SK-N-MC (cell line): ENCODE results near the gene DNAH5.

Experiments used
- EZH2 ChIP-seq: fragments of 200-600 bp; sonication (generic); IDR thresholded peaks from one replicate; pipeline ENCODE4 v1.6.1; 2017; ENCODE audit warnings: antibody characterized with exemption
- FOXP2 ChIP-seq: optimal IDR thresholded peaks from 2 replicates; pipeline ENCODE3; 2011; ENCODE audit warnings: mild to moderate bottlenecking, moderate library complexity; ENCODE audit not compliant: insufficient read depth; ENCODE audit errors: extremely low read length, control extremely low read depth
- POLR2AphosphoS5 ChIP-seq: IDR thresholded peaks from 2 replicates; pipeline ENCODE4 v1.6.1; 2012; ENCODE audit warnings: mild to moderate bottlenecking, low read depth, low read length, borderline replicate concordance

DNA sequence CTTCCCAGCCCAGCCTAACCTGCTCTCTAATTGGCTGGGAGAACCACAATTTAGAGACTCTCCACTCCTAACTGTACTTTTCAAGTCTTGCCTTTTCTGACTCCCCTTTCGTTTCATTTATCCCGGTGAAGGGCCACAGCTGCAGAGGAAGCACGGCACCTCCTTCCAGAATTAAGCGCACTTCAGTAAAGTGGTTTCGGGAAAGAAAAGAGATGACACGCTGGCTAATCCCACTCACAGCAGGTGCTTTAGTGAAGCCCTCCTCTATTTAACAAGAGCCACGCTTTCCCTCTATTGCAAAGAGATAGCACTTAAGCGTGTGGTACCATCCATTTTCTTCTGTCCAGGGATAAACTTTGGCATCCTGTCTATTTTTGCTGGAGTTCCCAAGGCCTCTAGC is 4.8 kb downstream of the DNAH5 start:
- no peak for TF ChIP-seq EZH2
- no peak for TF ChIP-seq POLR2AphosphoS5
- TF ChIP-seq FOXP2 = no peak
